TTC549 (cell line): ENCODE results near the gene GSDMA.
A peak's percentile ranks its signal among the peaks of the same experiment; 100 is the strongest.

Experiments used
- FAIRE-seq: peaks from 2 replicates; lab custom pipeline; 2012; peaks lifted over from hg19 to GRCh38; lab: Jason Lieb, UNC

GSDMA gene

DNA sequence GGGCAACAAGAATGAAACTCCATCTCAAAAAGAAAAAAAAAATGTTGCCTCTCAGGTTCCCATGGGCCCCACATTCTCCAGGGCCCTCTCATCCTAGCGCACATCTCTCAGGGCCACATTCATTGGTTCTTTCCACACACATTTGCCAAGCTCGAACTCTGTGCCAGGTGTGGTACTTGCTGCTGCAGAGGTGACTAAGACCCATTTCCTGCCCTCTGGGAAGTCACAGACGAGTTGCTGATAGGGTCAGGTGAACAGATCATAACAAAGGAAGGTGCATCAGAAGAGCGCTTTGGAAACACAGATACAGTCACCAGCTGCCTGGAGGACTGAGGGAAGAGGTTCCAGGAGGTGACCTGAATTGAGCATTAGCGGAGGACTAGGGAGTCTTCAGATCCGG is 1.0 kb downstream of the GSDMA start:
- FAIRE-seq: no peak

DNA sequence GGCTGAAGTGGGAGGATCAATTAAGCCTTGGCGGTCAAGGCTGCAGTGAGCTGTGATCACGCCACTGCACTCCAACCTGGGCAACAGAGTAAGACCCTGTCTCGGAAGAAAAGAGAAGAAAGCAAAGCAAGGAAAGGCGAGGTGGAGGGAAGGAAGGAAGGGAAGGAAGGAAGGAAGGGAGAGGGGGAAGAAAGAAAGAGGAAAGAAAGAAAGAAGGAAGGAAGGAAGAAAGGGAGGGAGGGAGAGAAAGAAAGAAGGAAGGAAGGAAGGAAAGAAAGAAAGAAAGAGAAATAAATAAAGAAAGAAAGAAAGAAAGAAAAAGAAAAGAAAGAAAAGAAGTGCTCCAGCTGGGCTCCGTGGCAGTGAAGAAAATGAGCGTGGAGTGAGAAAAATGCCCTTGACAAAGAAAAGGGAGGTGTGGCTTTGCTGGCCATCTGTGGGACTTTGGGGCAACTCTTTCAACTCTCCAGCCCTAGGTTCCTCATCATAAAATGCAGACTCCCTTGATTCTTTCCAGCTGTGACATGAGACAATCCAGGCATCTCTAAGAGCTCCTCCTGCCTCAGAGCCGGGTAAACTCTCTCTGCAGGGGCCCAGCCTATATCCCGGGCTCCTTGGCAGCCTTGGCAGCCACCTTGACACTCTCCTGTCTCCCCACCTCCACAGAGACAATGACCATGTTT is 2.4 kb downstream of the GSDMA start:
- FAIRE-seq: no peak

DNA sequence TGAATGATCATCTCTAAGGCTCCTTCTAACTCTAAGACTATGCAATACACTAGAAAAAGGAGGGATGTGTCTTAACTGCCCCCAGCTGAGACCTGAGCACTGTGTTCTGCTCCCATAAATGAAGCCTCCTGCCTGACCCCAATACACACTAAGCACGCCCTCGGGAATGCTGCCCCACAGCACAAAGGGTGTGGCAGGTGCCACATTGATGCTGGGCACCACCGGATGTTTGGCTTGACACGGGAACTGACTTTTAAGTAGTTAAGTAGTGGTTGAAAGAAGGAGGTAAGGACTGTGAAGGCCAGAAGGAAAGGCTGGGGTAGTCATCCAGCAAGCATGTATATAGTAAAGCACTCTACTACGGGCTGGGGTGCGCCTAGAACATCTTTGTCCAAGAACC is 4.0 kb downstream of the GSDMA start:
- no peak for FAIRE-seq

DNA sequence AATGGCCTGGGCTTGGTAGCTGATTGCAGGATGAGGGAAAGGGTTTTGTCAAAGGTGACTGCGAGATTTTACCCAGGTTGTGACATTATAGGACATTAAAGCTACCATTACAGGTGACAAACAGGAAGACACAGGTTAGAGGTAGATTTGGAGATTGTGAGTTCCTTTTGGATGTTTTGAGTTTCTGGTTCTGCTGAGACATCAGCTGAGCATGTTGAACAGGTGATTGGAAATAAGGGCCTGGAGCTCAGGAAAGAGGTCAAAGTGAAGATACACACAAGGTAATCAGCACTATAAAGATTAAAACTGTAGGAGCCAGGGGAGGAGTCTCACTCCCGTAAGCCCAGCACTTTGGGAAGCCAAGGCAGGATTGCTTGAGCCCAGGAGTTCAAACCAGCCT is 6.0 kb downstream of the GSDMA start:
- FAIRE-seq: no peak

DNA sequence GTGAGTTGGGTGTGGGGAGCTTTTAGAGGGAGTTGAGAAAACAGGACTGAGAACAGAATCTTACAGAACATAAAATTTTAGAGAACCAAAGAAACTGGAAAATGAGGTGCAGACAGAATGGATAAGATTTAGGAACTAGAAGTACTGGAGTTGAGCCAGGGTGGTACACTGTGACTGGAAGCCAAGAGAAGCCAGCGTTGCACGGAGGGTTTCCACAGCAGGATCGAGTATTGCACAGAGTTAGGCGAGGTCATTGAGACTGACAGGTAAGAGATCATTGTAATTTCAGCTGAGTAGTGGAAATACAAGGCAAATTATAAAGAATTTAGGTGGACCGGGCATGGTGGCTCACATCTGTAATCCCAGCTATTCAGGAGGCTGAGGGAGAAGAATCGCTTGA is 6.6 kb downstream of the GSDMA start:
- no peak for FAIRE-seq

DNA sequence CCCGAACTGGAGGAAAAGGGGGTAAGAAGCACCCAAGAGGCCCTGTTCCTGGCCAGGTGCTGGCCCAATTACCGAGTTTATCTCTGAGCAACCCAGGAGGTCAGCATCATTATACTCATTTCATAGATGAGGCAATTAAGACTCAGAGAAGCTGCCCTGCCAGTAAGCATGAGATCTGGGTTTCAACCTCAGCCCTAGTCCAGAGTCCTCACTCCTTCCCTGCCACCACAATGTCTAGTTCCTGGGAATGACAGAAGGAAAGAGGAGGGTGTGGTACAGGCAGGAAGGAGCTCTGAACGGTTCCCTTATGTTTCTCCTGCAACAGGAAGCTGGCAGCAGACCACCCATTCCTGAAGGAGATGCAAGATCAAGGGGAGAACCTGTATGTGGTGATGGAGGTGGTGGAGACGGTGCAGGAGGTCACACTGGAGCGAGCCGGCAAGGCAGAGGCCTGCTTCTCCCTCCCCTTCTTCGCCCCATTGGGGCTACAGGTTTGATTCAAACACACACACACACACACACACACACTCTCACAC is 7.4 kb downstream of the GSDMA start:
- FAIRE-seq: no peak

DNA sequence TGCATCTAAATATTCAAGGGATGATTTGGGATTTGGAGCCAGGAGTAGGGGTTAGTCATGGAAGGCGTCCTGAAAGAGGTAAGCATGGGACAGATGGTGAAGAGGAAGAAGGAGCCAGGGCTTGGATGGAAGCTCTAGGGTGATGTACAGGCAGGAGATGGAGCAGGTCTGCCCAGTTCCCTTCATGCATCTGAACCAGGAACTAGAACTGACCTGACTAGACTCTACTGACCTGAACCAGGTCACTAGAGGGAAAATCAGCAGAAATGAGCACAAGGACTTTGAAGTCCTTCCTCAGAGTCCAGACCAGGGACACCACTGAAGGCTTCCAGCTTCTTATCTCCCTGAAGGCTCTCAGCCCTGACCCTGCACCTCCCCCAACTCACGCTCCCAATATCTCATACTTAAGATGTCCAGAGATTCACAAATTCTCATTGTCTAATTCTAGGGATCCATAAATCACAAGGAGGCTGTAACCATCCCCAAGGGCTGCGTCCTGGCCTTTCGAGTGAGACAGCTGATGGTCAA is 8.3 kb downstream of the GSDMA start:
- FAIRE-seq: no peak

DNA sequence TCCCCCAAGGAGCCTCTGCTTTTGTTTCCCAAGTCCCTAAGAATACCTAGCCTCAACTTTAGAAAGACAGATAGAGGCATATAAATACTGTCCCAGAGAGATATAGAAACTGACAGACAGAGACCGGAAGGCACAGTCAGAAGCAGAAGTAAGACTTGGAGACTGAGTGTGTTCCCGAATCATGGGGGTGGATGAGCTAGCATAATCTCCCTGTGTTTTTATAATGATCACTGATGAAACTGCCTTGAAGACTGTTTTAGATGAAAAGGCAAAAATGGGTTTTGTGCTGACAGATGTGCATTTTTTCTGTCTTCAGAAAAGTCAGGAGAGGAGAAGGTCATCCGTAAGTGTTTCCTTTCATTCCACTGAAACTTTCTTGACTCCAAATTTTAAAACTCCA is 9.5 kb downstream of the GSDMA start:
- FAIRE-seq: no peak

DNA sequence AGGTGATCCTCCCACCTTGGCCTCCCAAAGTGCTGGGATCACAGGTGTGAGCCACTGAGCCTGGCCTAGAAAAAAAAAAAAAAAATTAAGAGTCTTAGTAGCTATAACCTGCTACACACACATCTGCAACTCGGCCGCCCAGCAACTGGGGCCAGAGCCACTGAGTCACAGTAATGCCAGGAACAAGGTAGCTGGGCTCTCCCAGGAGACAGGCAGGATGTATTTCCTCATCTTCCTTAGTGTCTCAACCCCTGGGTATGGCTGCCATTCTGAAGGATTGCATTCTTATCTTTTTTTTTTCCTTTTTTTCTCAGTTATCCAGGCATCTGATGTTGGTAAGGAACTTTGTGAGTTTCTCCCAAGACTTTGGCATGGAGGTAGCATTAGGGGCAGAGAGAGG is 10.7 kb downstream of the GSDMA start:
- FAIRE-seq: no peak

DNA sequence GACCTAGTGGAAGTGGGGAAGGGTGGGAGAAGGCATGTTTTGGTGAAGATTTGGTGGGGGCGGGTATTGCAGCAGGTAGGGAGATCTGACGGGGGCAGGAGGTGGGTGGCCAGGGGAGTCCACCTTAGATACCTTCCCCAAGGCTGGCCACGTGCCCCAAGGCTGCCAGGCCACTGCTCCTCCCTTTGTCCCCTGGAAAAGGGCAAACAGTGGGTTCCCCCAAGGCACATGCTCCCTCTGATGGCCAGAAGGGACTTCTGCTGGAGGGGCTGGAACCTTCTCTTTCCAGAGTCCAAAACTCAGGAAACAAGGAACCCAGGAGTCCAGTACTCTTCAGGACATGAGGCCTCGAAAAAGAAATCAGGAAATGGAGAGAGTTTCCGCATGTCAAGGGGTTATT is 11.6 kb downstream of the GSDMA start:
- FAIRE-seq: no peak

DNA sequence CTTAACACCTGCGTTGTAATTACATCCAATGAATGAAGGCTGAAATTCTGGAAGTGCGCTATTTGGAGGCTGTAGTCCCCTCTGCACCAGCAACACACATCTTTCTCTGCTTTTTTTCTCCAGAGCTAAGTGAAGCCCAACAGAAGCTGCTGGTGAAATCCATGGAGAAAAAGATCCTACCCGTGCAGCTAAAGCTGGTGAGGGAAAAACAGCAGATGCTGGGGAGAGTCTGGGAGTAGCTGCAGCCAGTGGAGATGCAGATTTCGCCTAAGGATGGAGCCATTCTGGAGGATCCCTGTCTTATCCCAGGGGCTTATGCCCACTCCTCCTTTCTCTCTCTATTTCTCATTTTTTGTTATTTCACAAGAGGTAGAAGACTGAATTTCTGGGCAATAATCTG is 13.0 kb downstream of the GSDMA start:
- FAIRE-seq: no peak

DNA sequence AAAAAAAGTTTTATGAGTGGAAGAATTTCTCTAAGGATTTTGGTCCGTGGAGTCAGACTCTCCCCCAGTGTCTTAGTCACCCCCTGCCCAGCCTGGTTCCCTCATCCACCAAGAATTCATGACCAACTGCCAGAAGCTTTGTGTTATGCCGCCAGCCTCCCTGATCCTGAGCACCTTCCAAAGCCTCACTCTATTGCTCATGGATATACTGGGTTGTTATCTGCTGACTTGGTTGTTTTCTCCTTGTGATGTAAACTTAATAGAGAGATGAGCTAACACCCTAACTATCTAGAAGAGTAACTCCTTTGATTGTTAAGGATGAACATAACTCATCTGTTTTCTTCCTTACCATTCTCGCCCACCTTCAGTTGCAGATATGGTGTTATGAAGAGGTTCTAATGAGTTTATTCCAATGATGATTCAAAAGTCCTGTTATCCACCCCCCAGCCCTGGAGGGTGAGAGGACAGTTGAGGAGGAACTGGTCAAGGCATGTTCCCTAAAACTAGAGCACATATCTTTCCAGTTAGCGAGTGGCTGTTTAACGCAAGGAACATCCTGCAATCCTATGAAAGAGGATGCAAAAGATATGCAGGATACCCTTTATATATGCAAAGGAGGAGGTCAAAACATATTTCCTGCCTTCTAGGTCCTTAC is 16.3 kb downstream of the GSDMA start:
- FAIRE-seq: no peak

DNA sequence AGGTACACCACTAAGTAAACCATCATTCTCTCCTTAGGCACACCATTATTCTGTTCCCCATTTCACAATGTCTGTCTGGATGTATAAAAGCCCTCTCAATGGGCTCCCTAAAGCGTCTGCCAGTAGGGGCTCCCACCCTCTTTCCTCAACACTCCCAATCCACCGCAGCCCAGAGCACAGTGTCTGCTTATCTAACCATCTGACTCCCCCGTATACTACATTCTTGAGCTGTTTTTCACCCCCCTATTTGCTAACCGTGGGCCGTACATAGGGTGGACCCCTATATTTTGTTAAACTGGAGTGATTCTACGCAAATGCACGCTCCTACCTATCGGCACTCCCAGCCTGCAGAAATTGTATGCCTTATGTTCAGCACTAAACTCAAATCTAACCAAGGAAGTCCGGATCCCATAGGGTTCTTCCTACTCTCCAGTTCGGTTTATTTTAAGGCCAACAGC is 17.1 kb downstream of the GSDMA start:
- FAIRE-seq: no peak

DNA sequence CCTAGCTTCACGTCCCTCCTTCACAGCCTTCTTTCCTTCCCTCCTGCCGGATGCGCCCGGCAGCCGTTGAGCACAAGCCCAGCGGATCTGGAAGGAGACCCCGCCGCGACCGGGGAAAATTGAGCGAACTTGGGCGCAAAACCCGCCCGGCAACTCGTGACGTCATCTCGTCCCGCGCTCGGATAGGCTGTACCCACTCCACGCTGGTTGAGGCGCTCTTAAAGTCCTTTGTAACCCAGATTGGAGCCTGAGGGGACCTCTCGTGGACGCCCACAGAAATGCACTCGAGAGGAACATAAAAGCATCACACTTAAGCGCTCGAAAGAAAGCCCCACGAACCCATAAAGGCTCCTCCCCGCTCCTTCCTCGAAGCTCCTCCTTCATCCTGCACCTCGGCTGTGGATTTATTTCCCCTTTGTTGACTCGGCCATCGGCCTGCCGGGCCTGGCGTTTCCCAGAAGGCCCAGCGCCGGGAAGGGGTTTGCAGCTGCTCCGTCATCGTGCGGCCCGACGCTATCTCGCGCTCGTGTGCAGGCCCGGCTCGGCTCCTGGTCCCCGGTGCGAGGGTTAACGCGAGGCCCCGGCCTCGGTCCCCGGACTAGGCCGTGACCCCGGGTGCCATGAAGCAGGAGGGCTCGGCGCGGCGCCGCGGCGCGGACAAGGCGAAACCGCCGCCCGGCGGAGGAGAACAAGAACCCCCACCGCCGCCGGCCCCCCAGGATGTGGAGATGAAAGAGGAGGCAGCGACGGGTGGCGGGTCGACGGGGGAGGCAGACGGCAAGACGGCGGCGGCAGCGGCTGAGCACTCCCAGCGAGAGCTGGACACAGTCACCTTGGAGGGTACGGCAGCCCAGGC is 17.8 kb downstream of the GSDMA start, which contains the start of gene PSMD3:
TSS of gene PSMD3 (plus strand) at position 457 of the 856 bp plus-strand sequence. CDS start at position 621, 164 bp downstream.
- peak; percentile 89 for FAIRE-seq

DNA sequence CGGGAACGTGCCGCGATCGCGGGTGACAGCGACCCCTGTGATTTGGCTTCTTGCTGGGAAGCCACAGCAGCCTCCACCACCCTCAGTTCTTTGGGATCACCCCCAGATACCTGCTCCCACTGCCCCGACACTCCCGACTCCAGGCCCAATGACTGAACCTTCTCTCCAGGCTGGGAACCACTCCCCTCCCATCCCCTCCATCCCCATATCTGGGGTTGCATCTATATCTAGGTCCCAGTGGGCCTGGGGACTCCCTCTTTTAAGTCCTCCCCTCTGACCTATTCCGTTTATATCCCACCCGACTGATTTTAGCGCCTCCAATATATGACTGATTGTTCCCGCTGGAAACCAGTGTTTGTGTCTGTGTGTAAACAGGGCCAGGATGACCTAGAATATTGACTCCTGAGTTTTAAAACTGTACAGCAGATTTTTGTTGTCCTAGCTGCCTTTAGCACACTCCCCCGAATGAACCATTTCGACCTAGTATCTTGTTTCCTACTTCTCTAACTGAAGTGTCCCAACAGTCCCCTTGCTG is 18.5 kb downstream of the GSDMA start:
- FAIRE-seq: no peak

DNA sequence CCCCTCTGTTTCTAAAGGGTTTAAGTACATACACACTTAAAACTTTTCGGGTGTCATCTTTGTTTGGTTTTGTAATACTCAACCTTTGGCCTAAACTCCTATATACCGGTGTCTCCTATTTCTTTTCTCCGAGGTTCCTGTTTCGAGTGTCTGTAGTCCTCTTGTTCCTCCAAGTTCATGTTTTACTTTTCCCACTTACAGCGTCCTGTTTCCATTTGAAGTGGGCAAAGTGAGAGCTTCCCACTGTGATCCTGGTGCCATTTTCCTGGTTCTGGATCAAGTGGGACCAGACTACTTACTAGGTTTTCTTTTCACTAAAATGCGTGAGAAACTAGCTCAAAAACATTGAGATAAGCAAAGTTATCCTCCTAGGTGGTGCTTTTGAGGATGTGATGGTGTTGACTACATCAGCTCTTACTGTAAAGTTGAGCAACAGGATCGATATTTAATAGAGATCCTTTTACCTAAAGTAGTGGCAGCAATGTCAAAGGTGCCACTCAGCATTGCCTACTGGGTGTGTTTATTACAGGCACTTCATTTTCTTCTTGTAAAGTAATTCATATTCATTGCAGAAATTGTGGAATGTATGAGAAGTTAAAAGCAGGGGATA is 19.1 kb downstream of the GSDMA start:
- no peak for FAIRE-seq

DNA sequence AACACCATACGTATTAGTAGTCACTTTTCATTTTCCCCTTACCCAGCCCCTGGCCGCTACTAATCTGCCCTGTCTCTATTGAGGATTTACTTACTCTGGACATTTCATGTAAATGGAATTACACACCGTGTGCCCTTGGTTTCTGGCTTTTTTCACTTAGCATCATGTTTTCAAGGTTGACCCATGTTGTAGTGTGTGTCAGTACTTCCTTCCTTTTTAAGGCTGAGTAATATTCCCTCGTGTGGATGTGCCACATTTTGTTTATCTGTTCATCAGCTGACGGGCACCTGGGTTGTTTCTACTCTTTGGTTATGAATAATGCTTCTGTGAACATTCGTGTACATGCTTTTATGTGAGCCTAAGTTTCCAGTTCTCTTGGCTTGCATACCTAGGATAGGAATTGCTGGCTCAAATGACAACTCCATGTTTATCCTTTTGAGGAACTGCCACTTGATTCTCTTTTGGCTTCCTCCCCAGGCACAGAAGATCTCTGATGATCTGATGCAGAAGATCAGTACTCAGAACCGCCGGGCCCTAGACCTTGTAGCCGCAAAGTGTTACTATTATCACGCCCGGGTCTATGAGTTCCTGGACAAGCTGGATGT is 25.5 kb downstream of the GSDMA start:
- no peak for FAIRE-seq

DNA sequence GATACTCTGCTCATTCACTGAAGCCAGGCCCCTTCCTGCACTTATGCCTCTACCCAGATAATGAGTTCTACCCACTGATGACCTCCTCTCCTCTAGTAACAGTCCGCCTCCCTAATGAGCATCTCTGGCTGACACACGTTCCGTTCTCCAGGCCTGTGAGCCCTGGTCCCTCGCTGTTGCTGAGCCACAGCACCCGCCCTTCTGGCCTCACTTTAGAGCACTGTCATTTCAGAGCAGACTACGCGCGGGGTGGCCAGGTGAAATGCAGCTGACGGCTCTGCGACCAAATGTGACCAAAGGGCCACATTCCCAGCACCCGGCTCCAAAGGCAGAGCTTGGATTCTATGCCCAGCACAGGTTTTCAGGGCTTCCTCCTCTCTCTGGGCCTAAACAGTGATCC is 31.6 kb downstream of the GSDMA start:
- FAIRE-seq: no peak

DNA sequence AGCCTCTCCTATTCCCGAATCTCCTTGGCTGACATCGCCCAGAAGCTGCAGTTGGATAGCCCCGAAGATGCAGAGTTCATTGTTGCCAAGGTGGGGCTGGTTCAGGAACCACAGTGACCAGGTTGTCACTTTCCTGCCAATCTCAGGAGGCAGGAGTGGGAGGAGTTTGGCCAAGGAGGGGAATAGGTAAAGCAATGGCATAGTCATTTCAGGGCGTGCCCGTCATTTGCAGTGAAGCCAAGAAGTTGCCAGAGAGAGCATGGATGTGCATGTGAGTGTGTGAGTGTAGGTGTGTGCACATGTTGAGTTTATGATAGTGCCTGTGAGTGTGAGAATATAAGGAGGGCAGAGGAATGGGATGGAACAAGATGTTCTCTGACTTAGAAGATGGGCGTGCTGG is 32.6 kb downstream of the GSDMA start:
- FAIRE-seq: no peak

DNA sequence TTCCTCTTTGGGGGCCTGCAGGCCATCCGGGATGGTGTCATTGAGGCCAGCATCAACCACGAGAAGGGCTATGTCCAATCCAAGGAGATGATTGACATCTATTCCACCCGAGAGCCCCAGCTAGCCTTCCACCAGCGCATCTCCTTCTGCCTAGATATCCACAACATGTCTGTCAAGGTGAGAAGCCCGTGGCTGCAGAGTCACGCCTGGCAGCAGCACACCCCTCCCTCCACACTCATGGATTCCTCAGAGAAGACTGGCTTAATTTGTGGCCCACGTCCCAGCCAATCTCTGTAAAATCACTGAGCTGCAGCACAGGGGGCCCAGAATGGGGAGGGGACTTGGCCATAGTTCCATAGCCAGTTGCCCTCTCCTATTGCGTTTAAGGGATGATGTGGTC is 33.4 kb downstream of the GSDMA start:
- no peak for FAIRE-seq

DNA sequence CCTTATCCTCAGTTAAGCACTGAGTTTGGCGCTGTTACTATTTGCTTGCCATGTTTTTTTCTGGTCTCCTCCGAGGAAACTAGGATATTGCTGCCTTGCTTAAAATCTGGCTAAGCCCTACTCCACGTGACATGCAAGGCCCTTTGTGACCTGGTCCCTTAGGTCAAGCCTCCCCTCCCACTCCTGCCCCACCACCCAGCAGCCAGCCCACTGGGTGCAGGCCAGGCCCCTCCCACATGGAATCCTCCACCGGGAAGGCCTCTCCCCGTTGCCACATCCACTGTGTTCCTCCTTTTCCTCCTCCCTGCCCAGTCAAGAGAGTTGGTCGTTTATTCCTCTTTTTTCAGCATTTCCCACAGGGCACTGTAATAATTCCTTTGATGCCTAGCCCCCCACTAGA is 34.0 kb downstream of the GSDMA start:
- FAIRE-seq: no peak

DNA sequence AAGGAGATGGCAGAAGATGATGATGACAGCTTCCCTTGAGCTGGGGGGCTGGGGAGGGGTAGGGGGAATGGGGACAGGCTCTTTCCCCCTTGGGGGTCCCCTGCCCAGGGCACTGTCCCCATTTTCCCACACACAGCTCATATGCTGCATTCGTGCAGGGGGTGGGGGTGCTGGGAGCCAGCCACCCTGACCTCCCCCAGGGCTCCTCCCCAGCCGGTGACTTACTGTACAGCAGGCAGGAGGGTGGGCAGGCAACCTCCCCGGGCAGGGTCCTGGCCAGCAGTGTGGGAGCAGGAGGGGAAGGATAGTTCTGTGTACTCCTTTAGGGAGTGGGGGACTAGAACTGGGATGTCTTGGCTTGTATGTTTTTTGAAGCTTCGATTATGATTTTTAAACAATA is 34.7 kb downstream of the GSDMA start:
- FAIRE-seq: no peak
